ENCODE results near the gene GALNT6. TPM values are rescaled to one million over a fixed set of nuclear protein-coding genes. Genes with fewer than 3 reads are reported as not detected.

GALNT6 gene, protein sequence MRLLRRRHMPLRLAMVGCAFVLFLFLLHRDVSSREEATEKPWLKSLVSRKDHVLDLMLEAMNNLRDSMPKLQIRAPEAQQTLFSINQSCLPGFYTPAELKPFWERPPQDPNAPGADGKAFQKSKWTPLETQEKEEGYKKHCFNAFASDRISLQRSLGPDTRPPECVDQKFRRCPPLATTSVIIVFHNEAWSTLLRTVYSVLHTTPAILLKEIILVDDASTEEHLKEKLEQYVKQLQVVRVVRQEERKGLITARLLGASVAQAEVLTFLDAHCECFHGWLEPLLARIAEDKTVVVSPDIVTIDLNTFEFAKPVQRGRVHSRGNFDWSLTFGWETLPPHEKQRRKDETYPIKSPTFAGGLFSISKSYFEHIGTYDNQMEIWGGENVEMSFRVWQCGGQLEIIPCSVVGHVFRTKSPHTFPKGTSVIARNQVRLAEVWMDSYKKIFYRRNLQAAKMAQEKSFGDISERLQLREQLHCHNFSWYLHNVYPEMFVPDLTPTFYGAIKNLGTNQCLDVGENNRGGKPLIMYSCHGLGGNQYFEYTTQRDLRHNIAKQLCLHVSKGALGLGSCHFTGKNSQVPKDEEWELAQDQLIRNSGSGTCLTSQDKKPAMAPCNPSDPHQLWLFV
- total RNA-seq: 10 to 100 TPM; 19.3 to 38.5 (median 33.9) TPM
- 17.7 TPM for total RNA-seq (2013)

DNA sequence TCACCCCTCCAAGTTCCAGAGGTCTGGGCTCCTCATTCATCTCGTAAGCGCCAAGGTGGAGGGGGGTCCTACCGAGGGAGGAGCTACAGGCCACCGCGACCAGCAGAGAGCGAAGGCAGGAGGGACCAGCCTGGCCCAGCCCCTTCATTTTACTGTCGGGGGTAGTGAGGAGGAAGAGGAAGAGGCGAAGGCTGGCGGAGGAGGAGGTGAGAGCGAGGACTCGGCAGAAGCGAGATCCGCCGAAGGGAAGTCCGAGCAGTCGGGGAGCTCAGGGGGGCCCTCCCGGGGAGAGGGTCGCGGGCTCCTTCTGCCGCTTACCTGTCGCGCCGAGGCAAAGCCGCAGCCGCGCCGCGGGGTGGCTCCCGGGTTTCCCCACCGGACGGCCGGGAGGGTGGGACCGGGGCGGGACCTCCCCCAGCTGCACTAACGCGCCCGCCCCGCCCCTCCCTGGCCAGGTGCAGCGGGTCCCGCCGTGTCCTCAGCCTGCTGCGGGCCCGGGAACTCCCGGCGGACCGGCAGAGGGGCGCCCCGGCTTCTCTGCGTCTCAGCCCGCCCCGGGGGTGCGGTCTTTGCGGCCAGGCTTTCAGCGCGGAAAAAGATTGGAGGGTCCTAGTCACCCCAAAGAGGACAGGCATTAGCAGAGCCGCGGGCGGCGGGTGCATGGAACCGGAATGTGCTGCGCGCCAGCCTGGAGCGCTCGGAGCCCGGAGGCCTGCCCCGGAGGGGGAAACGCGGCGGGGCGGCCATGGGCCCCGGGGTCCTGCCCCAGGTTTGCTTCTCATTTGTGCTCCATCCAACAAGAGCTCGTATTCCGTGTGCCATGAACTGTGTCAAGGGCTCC is at the start of gene GALNT6:
Gene GALNT6 (minus strand): TSS at position 124 of the 841 bp plus-strand sequence. CDS start 11,625 bp downstream, outside the sequence.
- under 1% methylated on average over 73 of the region's 73 CpGs for WGBS (ENCODE audit: insufficient coverage)
- no peaks in the 10 kb centered on the region for H3K27me3 ChIP-seq (ENCODE audit: control insufficient read depth, insufficient read depth, low read length)
- Mint-ChIP-seq H3K36me3 (no peaks in the 10 kb centered on the region), H3K9me3 (no peaks in the 10 kb centered on the region), H3K4me1 (peaks cover 83 to 91% of the 10 kb centered on the region in 2 donors), H3K27me3 (ENCODE audit: low read depth in 2 of 2) (no peaks in the 10 kb centered on the region), H3K4me3 (peak within 1 kb of the TSS; percentile 94), H3K27ac (peak within 1 kb of the TSS; percentile 89 to 94)
- no peaks in the 10 kb centered on the region for H3K9me3 ChIP-seq (ENCODE audit: control insufficient read depth, insufficient read depth, low read length)
- TF ChIP-seq, protein P1, sequence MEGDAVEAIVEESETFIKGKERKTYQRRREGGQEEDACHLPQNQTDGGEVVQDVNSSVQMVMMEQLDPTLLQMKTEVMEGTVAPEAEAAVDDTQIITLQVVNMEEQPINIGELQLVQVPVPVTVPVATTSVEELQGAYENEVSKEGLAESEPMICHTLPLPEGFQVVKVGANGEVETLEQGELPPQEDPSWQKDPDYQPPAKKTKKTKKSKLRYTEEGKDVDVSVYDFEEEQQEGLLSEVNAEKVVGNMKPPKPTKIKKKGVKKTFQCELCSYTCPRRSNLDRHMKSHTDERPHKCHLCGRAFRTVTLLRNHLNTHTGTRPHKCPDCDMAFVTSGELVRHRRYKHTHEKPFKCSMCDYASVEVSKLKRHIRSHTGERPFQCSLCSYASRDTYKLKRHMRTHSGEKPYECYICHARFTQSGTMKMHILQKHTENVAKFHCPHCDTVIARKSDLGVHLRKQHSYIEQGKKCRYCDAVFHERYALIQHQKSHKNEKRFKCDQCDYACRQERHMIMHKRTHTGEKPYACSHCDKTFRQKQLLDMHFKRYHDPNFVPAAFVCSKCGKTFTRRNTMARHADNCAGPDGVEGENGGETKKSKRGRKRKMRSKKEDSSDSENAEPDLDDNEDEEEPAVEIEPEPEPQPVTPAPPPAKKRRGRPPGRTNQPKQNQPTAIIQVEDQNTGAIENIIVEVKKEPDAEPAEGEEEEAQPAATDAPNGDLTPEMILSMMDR (IDR thresholded peaks at IDR 0.05): no peak
- ATAC-seq (peak; percentile 52 to 68 (median 65)), DNase-seq (peak; percentile 51 to 85)
- H3K4me1 ChIP-seq (ENCODE audit: control insufficient read depth, insufficient read depth, low read length): peaks cover 68% of the 10 kb centered on the region
- intact Hi-C loops (cut with micrococcal nuclease): loop anchor here (1.0 kb wide), 1 partner anchor 22 kb away; no protein-coding TSS in a partner anchor
- H3K27ac ChIP-seq (ENCODE audit: low read length): peak within 1 kb of the TSS; percentile 78
- H3K4me3 ChIP-seq (ENCODE audit: low read length): peak within 1 kb of the TSS; percentile 63
- H3K36me3 ChIP-seq (ENCODE audit: control insufficient read depth, insufficient read depth, low read length): no peaks in the 10 kb centered on the region

DNA sequence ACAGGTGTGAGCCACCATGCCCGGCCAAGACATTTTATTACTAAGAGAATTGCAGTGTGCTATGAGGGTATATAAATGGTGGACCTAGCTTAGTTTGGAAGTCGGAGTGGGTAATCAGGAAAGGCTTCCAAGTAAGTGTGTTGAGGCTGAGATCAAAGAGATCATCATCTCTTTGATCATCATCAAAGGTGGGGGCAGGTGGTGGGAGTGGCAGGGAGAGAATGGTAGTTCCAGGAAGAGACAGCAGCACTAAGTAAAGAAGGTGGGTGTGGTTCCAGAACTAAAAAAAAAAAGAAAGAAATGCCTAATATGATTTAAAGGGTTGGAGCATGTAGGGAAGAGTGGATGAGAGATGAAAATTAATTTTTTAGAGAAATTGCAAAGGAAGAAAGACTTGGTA is 48.1 kb upstream of the GALNT6 start:
- Mint-ChIP-seq H3K9me3 (no peaks in the 10 kb centered on the region), H3K4me3 (no peak overlapping the region), H3K4me1 (peaks cover 9 to 10% of the 10 kb centered on the region in 2 donors), H3K27ac (no peak overlapping the region), H3K27me3 (ENCODE audit: low read depth in 2 of 2) (no peaks in the 10 kb centered on the region), H3K36me3 (no peaks in the 10 kb centered on the region)
- Histone ChIP-seq H3K27ac (ENCODE audit: low read length) (no peak overlapping the region), H3K4me1 (ENCODE audit: control insufficient read depth, insufficient read depth, low read length) (no peaks in the 10 kb centered on the region), H3K27me3 (ENCODE audit: control insufficient read depth, insufficient read depth, low read length) (no peaks in the 10 kb centered on the region), H3K9me3 (ENCODE audit: control insufficient read depth, insufficient read depth, low read length) (no peaks in the 10 kb centered on the region), H3K36me3 (ENCODE audit: control insufficient read depth, insufficient read depth, low read length) (no peaks in the 10 kb centered on the region), H3K4me3 (ENCODE audit: low read length) (no peak overlapping the region)
- 100% methylated on average over 2 of the region's 2 CpGs for WGBS (ENCODE audit: insufficient coverage)
- intact Hi-C loops (cut with micrococcal nuclease): no loop called here
- ATAC-seq (no peak), DNase-seq (no peak)
- TF ChIP-seq, protein P1 (IDR thresholded peaks at IDR 0.05): no peak

DNA sequence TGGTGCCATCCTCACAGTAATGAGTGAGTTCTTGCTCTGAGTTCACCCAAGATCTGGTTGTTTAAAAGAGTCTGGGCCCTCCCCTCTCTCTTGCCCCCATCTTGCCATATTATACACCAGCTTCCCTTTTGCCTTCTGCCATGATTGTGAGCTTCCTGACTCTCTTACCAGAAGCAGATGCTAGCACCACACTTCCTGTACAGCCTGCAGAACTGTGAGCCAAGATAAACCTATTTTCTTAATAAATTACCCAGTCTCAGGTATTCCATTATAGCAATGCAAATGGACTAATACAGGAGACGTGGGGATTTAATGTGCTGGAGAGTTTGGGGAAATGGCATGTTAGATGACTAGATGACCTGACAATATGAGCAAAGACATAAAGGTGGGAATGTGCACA is 46.2 kb upstream of the GALNT6 start:
- Mint-ChIP-seq H3K4me1 (peaks cover 9 to 10% of the 10 kb centered on the region in 2 donors), H3K4me3 (no peak overlapping the region), H3K27ac (no peak overlapping the region), H3K9me3 (no peaks in the 10 kb centered on the region), H3K27me3 (ENCODE audit: low read depth in 2 of 2) (no peaks in the 10 kb centered on the region), H3K36me3 (no peaks in the 10 kb centered on the region)
- no peak for ATAC-seq
- TF ChIP-seq, protein P1 (IDR thresholded peaks at IDR 0.05): no peak
- H3K4me1 ChIP-seq (ENCODE audit: control insufficient read depth, insufficient read depth, low read length): no peaks in the 10 kb centered on the region
- intact Hi-C loops (cut with micrococcal nuclease): no loop called here
- no peaks in the 10 kb centered on the region for H3K9me3 ChIP-seq (ENCODE audit: control insufficient read depth, insufficient read depth, low read length)
- H3K27ac ChIP-seq (ENCODE audit: low read length): no peak overlapping the region
- no peaks in the 10 kb centered on the region for H3K27me3 ChIP-seq (ENCODE audit: control insufficient read depth, insufficient read depth, low read length)
- DNase-seq: no peak
- H3K36me3 ChIP-seq (ENCODE audit: control insufficient read depth, insufficient read depth, low read length): no peaks in the 10 kb centered on the region
- H3K4me3 ChIP-seq (ENCODE audit: low read length): no peak overlapping the region
- WGBS (ENCODE audit: insufficient coverage): 33% methylated on average over 1 of the region's 1 CpG

Measured in natural killer cell (primary cell).